Measurements from ENCODE around the gene VAC14.
"Not testable (repeated sequence)": the region's sequence is repeated elsewhere in the genome, so short reads cannot be mapped to it uniquely, and the experiment has no call there.

VAC14 gene

DNA sequence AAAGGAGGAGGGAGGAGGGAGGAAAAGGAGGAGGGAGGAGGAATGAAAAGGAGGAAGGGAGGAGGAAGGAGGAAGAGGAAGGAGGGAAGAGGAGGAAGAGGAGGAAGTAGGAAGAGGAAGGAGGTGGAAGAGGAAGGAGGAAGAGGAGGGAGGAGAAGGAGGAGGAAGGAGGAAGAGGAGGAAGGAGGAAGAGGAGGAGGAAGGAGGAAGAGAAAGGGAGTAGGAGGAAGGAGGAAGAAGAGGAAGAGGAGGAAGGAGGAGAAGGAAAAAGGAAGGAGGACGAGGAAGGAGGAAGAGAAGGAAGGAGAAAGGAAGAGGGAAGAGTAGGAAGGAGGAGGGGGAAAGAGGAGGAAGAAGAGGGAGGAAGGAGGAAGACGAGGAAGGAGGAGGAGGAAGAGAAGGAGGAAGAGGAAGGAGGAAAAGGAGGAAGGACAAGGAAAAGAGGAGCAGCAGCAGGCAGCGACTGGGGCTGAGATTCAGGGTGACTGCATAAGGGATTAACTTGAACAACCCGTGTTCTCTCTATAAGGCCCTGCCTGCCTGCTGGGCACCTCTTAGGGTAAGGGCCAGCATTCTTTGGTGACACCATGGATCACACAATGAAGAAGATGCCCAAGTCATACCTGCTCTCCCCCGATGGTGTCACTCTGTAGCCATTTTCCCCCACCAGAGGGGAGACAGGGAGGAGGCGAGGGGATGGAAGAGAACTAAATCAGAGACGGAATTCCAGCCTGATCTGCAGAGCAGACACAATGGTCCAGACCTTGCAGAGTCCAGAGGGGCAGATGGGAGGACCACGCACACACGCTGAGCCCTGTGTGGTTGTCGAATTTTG is 156.0 kb downstream of the VAC14 start:
- H3K4me3 ChIP-seq (ENCODE audit: low read length), result no peak overlapping the region
- no peak for DNase-seq (ENCODE audit: low read depth)
- TF ChIP-seq, protein P1, sequence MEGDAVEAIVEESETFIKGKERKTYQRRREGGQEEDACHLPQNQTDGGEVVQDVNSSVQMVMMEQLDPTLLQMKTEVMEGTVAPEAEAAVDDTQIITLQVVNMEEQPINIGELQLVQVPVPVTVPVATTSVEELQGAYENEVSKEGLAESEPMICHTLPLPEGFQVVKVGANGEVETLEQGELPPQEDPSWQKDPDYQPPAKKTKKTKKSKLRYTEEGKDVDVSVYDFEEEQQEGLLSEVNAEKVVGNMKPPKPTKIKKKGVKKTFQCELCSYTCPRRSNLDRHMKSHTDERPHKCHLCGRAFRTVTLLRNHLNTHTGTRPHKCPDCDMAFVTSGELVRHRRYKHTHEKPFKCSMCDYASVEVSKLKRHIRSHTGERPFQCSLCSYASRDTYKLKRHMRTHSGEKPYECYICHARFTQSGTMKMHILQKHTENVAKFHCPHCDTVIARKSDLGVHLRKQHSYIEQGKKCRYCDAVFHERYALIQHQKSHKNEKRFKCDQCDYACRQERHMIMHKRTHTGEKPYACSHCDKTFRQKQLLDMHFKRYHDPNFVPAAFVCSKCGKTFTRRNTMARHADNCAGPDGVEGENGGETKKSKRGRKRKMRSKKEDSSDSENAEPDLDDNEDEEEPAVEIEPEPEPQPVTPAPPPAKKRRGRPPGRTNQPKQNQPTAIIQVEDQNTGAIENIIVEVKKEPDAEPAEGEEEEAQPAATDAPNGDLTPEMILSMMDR (IDR thresholded peaks at IDR 0.05; ENCODE audit: insufficient read depth, low read depth, low read length, missing control alignments), result no peak

DNA sequence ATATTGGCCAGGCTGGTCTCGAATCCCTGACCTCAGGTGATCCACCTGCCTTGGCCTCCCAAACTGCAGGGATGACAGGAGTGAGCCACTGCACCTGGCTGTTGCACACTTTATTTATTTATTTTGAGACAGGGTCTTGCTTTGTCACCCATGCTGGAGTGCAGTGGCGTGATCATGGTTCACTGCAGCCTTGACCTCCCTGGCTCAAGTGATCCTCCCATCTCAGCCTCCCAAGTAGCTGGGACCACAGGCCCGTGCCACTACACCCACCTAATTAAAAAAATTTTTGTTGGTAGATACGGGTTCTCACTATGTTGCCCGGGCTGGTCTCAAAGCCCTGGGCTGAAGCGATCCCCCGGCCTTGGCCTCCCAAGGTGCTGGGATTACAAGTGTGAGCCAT is 157.7 kb downstream of the VAC14 start:
- not testable (repeated sequence) for DNase-seq (ENCODE audit: low read depth); H3K4me3 ChIP-seq (ENCODE audit: low read length)

DNA sequence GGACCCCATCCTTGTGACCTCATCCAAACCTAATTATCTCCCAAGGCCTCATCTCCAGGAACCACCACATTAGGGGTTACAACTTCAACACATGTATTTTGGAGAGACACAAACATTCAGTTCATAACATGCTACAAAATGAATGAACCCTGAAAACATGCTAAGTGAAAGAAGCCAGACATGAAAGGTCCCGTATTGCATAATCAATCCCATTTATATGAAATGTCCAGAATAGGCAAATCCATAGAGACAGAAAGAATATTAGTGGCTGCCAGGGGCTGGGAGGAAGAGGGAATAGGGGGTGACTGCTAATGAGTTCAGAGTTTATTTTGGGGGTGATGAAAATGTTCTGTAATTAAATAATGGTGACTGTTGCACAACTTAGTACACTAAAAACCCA is 158.3 kb downstream of the VAC14 start:
- H3K4me3 ChIP-seq (ENCODE audit: low read length), result no peak overlapping the region
- DNase-seq (ENCODE audit: low read depth), result no peak
- TF ChIP-seq, protein P1 (IDR thresholded peaks at IDR 0.05; ENCODE audit: insufficient read depth, low read depth, low read length, missing control alignments), result no peak

DNA sequence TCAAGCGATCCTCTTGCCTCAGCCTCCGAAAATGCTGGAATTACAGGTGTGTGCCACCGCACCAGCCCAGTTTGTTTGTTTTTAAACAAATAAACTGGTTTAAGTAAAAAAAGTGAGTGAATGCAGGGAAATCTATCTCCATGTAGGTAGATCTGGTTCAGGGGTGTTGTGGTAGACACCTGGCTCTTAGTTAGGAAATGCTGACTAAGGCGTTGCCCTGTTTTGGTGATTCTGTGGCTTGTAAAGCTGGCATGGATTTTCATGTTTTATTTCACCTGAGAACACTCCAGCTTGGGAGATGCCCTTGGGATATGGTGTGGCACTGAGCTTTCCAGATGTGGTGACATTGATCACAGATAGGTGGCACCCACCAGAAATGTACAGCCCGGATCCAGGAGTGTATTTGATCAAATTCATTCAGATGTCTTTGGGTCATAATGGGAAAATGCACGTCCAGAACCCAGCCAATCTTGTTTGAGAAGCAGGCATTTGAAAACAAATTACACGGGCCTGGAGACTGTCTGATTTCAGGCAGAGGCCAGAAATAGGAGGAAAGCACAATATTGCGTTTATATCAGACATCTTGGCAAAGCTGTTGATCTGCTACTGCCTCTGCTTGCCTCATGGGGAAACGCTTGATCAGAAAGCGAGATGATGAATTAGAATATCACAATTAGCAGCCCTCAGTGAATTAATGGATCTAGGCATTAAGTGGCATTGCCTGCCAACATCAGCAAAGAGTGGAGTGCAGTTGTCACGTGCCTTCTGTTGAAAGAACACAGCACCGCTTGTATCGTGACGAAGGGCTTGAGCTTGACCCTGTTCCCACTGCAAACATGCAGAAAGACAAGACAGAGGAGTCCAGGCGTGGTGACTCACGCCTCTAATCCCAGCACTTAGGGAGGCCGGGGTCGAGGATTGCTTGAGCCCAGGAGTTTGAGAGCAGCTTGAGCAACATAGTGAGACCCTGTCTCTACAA is 161.9 kb downstream of the VAC14 start:
- TF ChIP-seq, protein P1 (IDR thresholded peaks at IDR 0.05; ENCODE audit: insufficient read depth, low read depth, low read length, missing control alignments), result no peak
- peak; percentile 65 for DNase-seq (ENCODE audit: low read depth)
- H3K4me3 ChIP-seq (ENCODE audit: low read length), result no peak overlapping the region

Data from epithelial cell of esophagus (primary cell).